Endodermal cell (in vitro differentiated cells): ENCODE results near the gene FIZ1. TPM values are rescaled to one million over a fixed set of nuclear protein-coding genes. Genes with fewer than 3 reads are reported as not detected.
"Not testable (repeated sequence)": the region's sequence is repeated elsewhere in the genome, so short reads cannot be mapped to it uniquely, and the experiment has no call there.

Source experiments
- DNase-seq: peaks from one replicate; pipeline ENCODE4 v3.0.0-alpha.2; 2017
- H3K27ac ChIP-seq: 2 replicates; pipeline ENCODE4 v1.5.1; 2013; ENCODE audit warnings: mild to moderate bottlenecking, low read depth, low read length, moderate library complexity
- H3K27me3 ChIP-seq: 2 replicates; pipeline ENCODE4 v1.6.1; 2013; ENCODE audit warnings: mild to moderate bottlenecking, low read length, moderate library complexity; ENCODE audit not compliant: insufficient read depth, control insufficient read depth, poor library complexity, severe bottlenecking
- H3K36me3 ChIP-seq: 2 replicates; pipeline ENCODE4 v1.7.0; 2013; ENCODE audit warnings: mild to moderate bottlenecking, low read length, moderate library complexity; ENCODE audit not compliant: control insufficient read depth, insufficient read depth
- H3K4me1 ChIP-seq: one replicate; pipeline ENCODE4 v1.7.0; 2013; ENCODE audit warnings: low read length; ENCODE audit not compliant: control insufficient read depth, insufficient read depth
- H3K4me3 ChIP-seq: 2 replicates; pipeline ENCODE4 v1.5.1; 2013; ENCODE audit warnings: mild to moderate bottlenecking, low read length, moderate library complexity
- H3K9ac ChIP-seq: 2 replicates; pipeline ENCODE4 v1.6.1; 2013; ENCODE audit warnings: mild to moderate bottlenecking, low read length, moderate library complexity; ENCODE audit not compliant: poor library complexity, severe bottlenecking; ENCODE audit errors: extremely low read depth
- H3K9me3 ChIP-seq: 2 replicates; pipeline ENCODE4 v1.6.1; 2013; ENCODE audit warnings: mild to moderate bottlenecking, low read length, moderate library complexity; ENCODE audit not compliant: control insufficient read depth
- H3K27ac Mint-ChIP-seq: 2 replicates; pipeline ENCODE4 v1.8.0; 2020; ENCODE audit warnings: mixed read lengths
- H3K27me3 Mint-ChIP-seq: 2 replicates; pipeline ENCODE4 v1.8.0; 2021; ENCODE audit warnings: mild to moderate bottlenecking, mixed read lengths; ENCODE audit not compliant: insufficient read depth
- H3K36me3 Mint-ChIP-seq: 2 replicates; pipeline ENCODE4 v1.8.0; 2020; ENCODE audit warnings: low read depth, mixed read lengths
- H3K4me1 Mint-ChIP-seq: 2 replicates; pipeline ENCODE4 v1.8.0; 2020; ENCODE audit warnings: mixed read lengths
- H3K4me3 Mint-ChIP-seq: 2 replicates; pipeline ENCODE4 v1.8.0; 2020; ENCODE audit warnings: mild to moderate bottlenecking, moderate library complexity, mixed read lengths
- H3K9me3 Mint-ChIP-seq: 2 replicates; pipeline ENCODE4 v1.8.0; 2020; ENCODE audit warnings: mild to moderate bottlenecking, mixed read lengths
- CTCF ChIP-seq: fragments of 200-600 bp; sonication (generic); conservative IDR thresholded peaks from 2 replicates; pipeline ENCODE4 v1.5.0; 2021; ENCODE audit warnings: antibody characterized with exemption, mild to moderate bottlenecking
- WGBS, 2 experiments: methylation state at CpG; one replicate each; pipeline versions ENCODE4 v1.1.5 to v1.1.7; 2013; ENCODE audit warnings: missing lambda C conversion rate in 2 of 2, mixed read lengths in 1 of 2; ENCODE audit not compliant: insufficient coverage in 1 of 2, insufficient read length in 1 of 2; 5-methylcytosine and 5-hydroxymethylcytosine counted together
- total RNA-seq, 2 donors: library from RNA; stranded (reverse); fragmentation: NEBNext Ultra II Directional in 1 of 2; extraction: Animal tissue kit (Norgen Biotek cat#: 25700) in 1 of 2; gene quantifications; 2 replicates in 1 of 2; 3 replicates in 1 of 2; pipeline ENCODE4 v1.2.1, GENCODE V29; 2021

FIZ1 gene
- total RNA-seq, 2 donors from 2014 or later = 19.7 to 21.1 TPM

GRCh38 chr19:55576746-55577145, 22.6 kb downstream of the FIZ1 start:
- no peaks in the 10 kb centered on the region for H3K4me1 ChIP-seq
- no peak overlapping the region for H3K9ac ChIP-seq
- TF ChIP-seq CTCF = no peak
- H3K9me3 ChIP-seq = no peaks in the 10 kb centered on the region
- peaks cover 8% of the 10 kb centered on the region for H3K4me1 Mint-ChIP-seq
- no peak overlapping the region for H3K4me3 Mint-ChIP-seq
- no peak overlapping the region for H3K4me3 ChIP-seq
- DNase-seq = no peak
- 80 to 99% methylated on average over 2 to 5 of the region's 5 CpGs for WGBS, 2 experiments
- H3K27me3 Mint-ChIP-seq = no peaks in the 10 kb centered on the region
- no peaks in the 10 kb centered on the region for H3K9me3 Mint-ChIP-seq
- no peaks in the 10 kb centered on the region for H3K27me3 ChIP-seq
- H3K36me3 Mint-ChIP-seq = peaks cover 22% of the 10 kb centered on the region
- H3K27ac ChIP-seq = no peak overlapping the region
- peaks cover 12% of the 10 kb centered on the region for H3K36me3 ChIP-seq
- no peak overlapping the region for H3K27ac Mint-ChIP-seq

GRCh38 chr19:55573929-55574328, 25.4 kb downstream of the FIZ1 start:
- 93% methylated on average over 3 of the region's 6 CpGs; no CpG with 5 or more reads in 1 of the 2 experiments for WGBS, 2 experiments
- peaks cover 18% of the 10 kb centered on the region for H3K36me3 Mint-ChIP-seq
- H3K27me3 Mint-ChIP-seq = not testable (repeated sequence)

GRCh38 chr19:55569477-55569876, 29.8 kb downstream of the FIZ1 start:
- 95 to 100% methylated on average over 4 to 5 of the region's 5 CpGs for WGBS, 2 experiments
- H3K36me3 Mint-ChIP-seq = not testable (repeated sequence)

More at GRCh38 chr19:55573929-55574328, 25.4 kb downstream of the FIZ1 start:
- not testable (repeated sequence) for H3K9me3 ChIP-seq, H3K27ac ChIP-seq, H3K4me1 Mint-ChIP-seq, H3K4me3 Mint-ChIP-seq, H3K27me3 ChIP-seq, H3K4me1 ChIP-seq, H3K9ac ChIP-seq, DNase-seq, H3K4me3 ChIP-seq, H3K27ac Mint-ChIP-seq, H3K9me3 Mint-ChIP-seq
- peaks cover 12% of the 10 kb centered on the region for H3K36me3 ChIP-seq

GRCh38 chr19:55567708-55568328, 31.5 kb downstream of the FIZ1 start:
- Mint-ChIP-seq H3K4me1 (no peaks in the 10 kb centered on the region), H3K9me3 (peaks cover 9% of the 10 kb centered on the region), H3K27ac (no peak overlapping the region), H3K27me3 (peaks cover 10% of the 10 kb centered on the region), H3K36me3 (no peaks in the 10 kb centered on the region), H3K4me3 (no peak overlapping the region)
- Histone ChIP-seq H3K36me3 (no peaks in the 10 kb centered on the region), H3K9me3 (no peaks in the 10 kb centered on the region), H3K4me3 (no peak overlapping the region), H3K4me1 (no peaks in the 10 kb centered on the region), H3K9ac (no peak overlapping the region), H3K27ac (no peak overlapping the region), H3K27me3 (peaks cover 6% of the 10 kb centered on the region)
- TF ChIP-seq CTCF = no peak
- DNase-seq = no peak

More at GRCh38 chr19:55569477-55569876, 29.8 kb downstream of the FIZ1 start:
- H3K27ac Mint-ChIP-seq, H3K4me3 Mint-ChIP-seq, H3K36me3 ChIP-seq, H3K27me3 ChIP-seq, H3K27ac ChIP-seq, H3K27me3 Mint-ChIP-seq, H3K9ac ChIP-seq, H3K4me1 ChIP-seq, H3K4me3 ChIP-seq, DNase-seq, H3K9me3 ChIP-seq, H3K4me1 Mint-ChIP-seq, H3K9me3 Mint-ChIP-seq: not testable (repeated sequence)
